ENCODE measurements around the gene NAA38.

- TF ChIP-seq, protein P1, sequence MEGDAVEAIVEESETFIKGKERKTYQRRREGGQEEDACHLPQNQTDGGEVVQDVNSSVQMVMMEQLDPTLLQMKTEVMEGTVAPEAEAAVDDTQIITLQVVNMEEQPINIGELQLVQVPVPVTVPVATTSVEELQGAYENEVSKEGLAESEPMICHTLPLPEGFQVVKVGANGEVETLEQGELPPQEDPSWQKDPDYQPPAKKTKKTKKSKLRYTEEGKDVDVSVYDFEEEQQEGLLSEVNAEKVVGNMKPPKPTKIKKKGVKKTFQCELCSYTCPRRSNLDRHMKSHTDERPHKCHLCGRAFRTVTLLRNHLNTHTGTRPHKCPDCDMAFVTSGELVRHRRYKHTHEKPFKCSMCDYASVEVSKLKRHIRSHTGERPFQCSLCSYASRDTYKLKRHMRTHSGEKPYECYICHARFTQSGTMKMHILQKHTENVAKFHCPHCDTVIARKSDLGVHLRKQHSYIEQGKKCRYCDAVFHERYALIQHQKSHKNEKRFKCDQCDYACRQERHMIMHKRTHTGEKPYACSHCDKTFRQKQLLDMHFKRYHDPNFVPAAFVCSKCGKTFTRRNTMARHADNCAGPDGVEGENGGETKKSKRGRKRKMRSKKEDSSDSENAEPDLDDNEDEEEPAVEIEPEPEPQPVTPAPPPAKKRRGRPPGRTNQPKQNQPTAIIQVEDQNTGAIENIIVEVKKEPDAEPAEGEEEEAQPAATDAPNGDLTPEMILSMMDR (IDR thresholded peaks at IDR 0.05 in 2 of 3, conservative IDR thresholded peaks at IDR 0.05 in 1 of 3; ENCODE audit: borderline replicate concordance in 1 of 3, insufficient read depth in 1 of 3, low read depth in 2 of 3, low read length in 2 of 3), result no peak
- TF ChIP-seq EGR1 (IDR thresholded peaks at IDR 0.05; ENCODE audit: low read depth) (no peak), POLR2AphosphoS5 (IDR thresholded peaks at IDR 0.05; ENCODE audit: low read depth, low read length) (no peak), YY1 (IDR thresholded peaks at IDR 0.05; ENCODE audit: extremely low read depth, insufficient replicate concordance, low read depth, low read length) (no peak)
- TF ChIP-seq, protein P2, sequence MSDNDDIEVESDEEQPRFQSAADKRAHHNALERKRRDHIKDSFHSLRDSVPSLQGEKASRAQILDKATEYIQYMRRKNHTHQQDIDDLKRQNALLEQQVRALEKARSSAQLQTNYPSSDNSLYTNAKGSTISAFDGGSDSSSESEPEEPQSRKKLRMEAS (IDR thresholded peaks at IDR 0.05), result no peak
- TF ChIP-seq, protein P3, sequence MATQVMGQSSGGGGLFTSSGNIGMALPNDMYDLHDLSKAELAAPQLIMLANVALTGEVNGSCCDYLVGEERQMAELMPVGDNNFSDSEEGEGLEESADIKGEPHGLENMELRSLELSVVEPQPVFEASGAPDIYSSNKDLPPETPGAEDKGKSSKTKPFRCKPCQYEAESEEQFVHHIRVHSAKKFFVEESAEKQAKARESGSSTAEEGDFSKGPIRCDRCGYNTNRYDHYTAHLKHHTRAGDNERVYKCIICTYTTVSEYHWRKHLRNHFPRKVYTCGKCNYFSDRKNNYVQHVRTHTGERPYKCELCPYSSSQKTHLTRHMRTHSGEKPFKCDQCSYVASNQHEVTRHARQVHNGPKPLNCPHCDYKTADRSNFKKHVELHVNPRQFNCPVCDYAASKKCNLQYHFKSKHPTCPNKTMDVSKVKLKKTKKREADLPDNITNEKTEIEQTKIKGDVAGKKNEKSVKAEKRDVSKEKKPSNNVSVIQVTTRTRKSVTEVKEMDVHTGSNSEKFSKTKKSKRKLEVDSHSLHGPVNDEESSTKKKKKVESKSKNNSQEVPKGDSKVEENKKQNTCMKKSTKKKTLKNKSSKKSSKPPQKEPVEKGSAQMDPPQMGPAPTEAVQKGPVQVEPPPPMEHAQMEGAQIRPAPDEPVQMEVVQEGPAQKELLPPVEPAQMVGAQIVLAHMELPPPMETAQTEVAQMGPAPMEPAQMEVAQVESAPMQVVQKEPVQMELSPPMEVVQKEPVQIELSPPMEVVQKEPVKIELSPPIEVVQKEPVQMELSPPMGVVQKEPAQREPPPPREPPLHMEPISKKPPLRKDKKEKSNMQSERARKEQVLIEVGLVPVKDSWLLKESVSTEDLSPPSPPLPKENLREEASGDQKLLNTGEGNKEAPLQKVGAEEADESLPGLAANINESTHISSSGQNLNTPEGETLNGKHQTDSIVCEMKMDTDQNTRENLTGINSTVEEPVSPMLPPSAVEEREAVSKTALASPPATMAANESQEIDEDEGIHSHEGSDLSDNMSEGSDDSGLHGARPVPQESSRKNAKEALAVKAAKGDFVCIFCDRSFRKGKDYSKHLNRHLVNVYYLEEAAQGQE (IDR thresholded peaks at IDR 0.05; ENCODE audit: low read depth), result no peak
Measured at GRCh38 chr17:7894226-7894625, 36.9 kb upstream of the NAA38 start.

All from HCT116 (cell line).